HEK293 (cell line): Measurements from ENCODE around the gene LRCH1.
A peak's percentile ranks its signal among the peaks of the same experiment; 100 is the strongest.

ENCODE experiments used
- CTCF ChIA-PET: fragments of 350-600 bp; formaldehyde crosslinking; extraction: SDS; loops from one replicate; lab custom pipeline; 2021; ENCODE audit warnings: antibody characterized with exemption; lab: Yijun Ruan, JAX
- POLR2A ChIA-PET: fragments of 300-600 bp; formaldehyde crosslinking; extraction: SDS; loops from one replicate; lab custom pipeline; 2020; ENCODE audit warnings: antibody characterized with exemption, inconsistent platforms; lab: Yijun Ruan, JAX
- H3K27ac ChIP-seq: fragments of 200-500 bp; sonication (Bioruptor generic); 2 replicates; pipeline ENCODE4 v1.5.1; 2014; ENCODE audit warnings: low read depth, low read length, control low read depth, inconsistent platforms; ENCODE audit errors: extremely low read depth
- H3K36me3 ChIP-seq, 2 experiments: fragments of 200-500 bp in 1 of 2; sonication (Bioruptor generic) in 1 of 2; 1 replicate in 1 of 2; 2 replicates in 1 of 2; pipeline ENCODE4 v1.5.1; 2014 to 2017; ENCODE audit warnings: inconsistent platforms in 2 of 2, low read length in 2 of 2; ENCODE audit not compliant: control insufficient read depth in 2 of 2, insufficient read depth in 1 of 2
- H3K4me1 ChIP-seq: fragments of 200-500 bp; sonication (Bioruptor generic); 2 replicates; pipeline ENCODE4 v1.5.1; 2014; ENCODE audit warnings: mild to moderate bottlenecking, low read length, inconsistent platforms; ENCODE audit not compliant: control insufficient read depth, insufficient read depth
- H3K4me3 ChIP-seq: 2 replicates; pipeline ENCODE4 v1.5.1; 2011; ENCODE audit warnings: low read depth, mild to moderate bottlenecking, control low read depth, low read length, moderate library complexity
- H3K9me3 ChIP-seq: fragments of 200-500 bp; sonication (Bioruptor generic); 2 replicates; pipeline ENCODE4 v1.5.1; 2014; ENCODE audit warnings: low read depth, low read length, inconsistent platforms; ENCODE audit not compliant: control insufficient read depth, insufficient read depth
- BCL11B ChIP-seq: fragments of 450-650 bp; formaldehyde crosslinking; IDR thresholded peaks from 2 replicates; pipeline ENCODE4 v1.5.1; 2016; ENCODE audit warnings: low read depth, missing biosample characterization, missing genetic modification characterization
- FEZF1 ChIP-seq: fragments of 450-650 bp; formaldehyde crosslinking; IDR thresholded peaks from 2 replicates; pipeline ENCODE4 v1.5.1; 2016; ENCODE audit warnings: missing biosample characterization, missing genetic modification characterization
- PRDM10 ChIP-seq: fragments of 450-650 bp; formaldehyde crosslinking; IDR thresholded peaks from 2 replicates; pipeline ENCODE4 v1.5.1; 2016; ENCODE audit warnings: missing biosample characterization, missing genetic modification characterization
- TCF7L2 ChIP-seq: IDR thresholded peaks from 2 replicates; pipeline ENCODE4 v1.6.1; 2011; ENCODE audit warnings: low read depth, mild to moderate bottlenecking, inconsistent platforms, low read length, moderate library complexity, borderline replicate concordance
- WT1 ChIP-seq: fragments of 450-650 bp; formaldehyde crosslinking; IDR thresholded peaks from 2 replicates; pipeline ENCODE4 v1.5.1; 2016; ENCODE audit warnings: missing biosample characterization, missing genetic modification characterization
- ZBTB1 ChIP-seq: fragments of 450-650 bp; formaldehyde crosslinking; IDR thresholded peaks from 2 replicates; pipeline ENCODE4 v1.5.1; 2016; ENCODE audit warnings: missing biosample characterization, missing genetic modification characterization
- ZBTB7A ChIP-seq: fragments of 450-650 bp; formaldehyde crosslinking; IDR thresholded peaks from 2 replicates; pipeline ENCODE4 v1.5.1; 2016; ENCODE audit warnings: low read depth, missing biosample characterization, missing genetic modification characterization
- ZFHX2 ChIP-seq: fragments of 450-650 bp; formaldehyde crosslinking; conservative IDR thresholded peaks from 2 replicates; pipeline ENCODE4 v1.5.1; 2016; ENCODE audit warnings: missing biosample characterization, missing genetic modification characterization
- ZFP3 ChIP-seq: fragments of 450-650 bp; formaldehyde crosslinking; IDR thresholded peaks from 2 replicates; pipeline ENCODE4 v1.5.1; 2016; ENCODE audit warnings: low read depth, missing biosample characterization, missing genetic modification characterization
- ZFP37 ChIP-seq: fragments of 450-650 bp; formaldehyde crosslinking; IDR thresholded peaks from 2 replicates; pipeline ENCODE4 v1.5.1; 2016; ENCODE audit warnings: missing biosample characterization, missing genetic modification characterization
- ZFP41 ChIP-seq: fragments of 450-650 bp; formaldehyde crosslinking; IDR thresholded peaks from 2 replicates; pipeline ENCODE4 v1.5.1; 2016; ENCODE audit warnings: missing biosample characterization, missing genetic modification characterization, borderline replicate concordance
- ZNF140 ChIP-seq: fragments of 450-650 bp; formaldehyde crosslinking; IDR thresholded peaks from 2 replicates; pipeline ENCODE4 v1.5.1; 2016; ENCODE audit warnings: missing biosample characterization, missing genetic modification characterization
- ZNF2 ChIP-seq: fragments of 450-650 bp; formaldehyde crosslinking; IDR thresholded peaks from 2 replicates; pipeline ENCODE4 v1.5.1; 2016; ENCODE audit warnings: missing biosample characterization, missing genetic modification characterization
- ZNF394 ChIP-seq: fragments of 450-650 bp; formaldehyde crosslinking; IDR thresholded peaks from 2 replicates; pipeline ENCODE4 v1.5.1; 2016; ENCODE audit warnings: missing biosample characterization, missing genetic modification characterization, mild to moderate bottlenecking, moderate library complexity, borderline replicate concordance
- ZNF398 ChIP-seq: fragments of 450-650 bp; formaldehyde crosslinking; IDR thresholded peaks from 2 replicates; pipeline ENCODE4 v1.5.1; 2017; ENCODE audit warnings: missing biosample characterization, missing genetic modification characterization
- ZNF473 ChIP-seq: fragments of 450-650 bp; formaldehyde crosslinking; IDR thresholded peaks from 2 replicates; pipeline ENCODE4 v1.5.1; 2017; ENCODE audit warnings: missing biosample characterization, missing genetic modification characterization
- ZNF510 ChIP-seq: fragments of 450-650 bp; formaldehyde crosslinking; IDR thresholded peaks from 2 replicates; pipeline ENCODE4 v1.5.1; 2018; ENCODE audit warnings: mild to moderate bottlenecking, missing genetic modification characterization, missing biosample characterization; ENCODE audit not compliant: insufficient replicate concordance
- ZNF580 ChIP-seq: fragments of 450-650 bp; formaldehyde crosslinking; IDR thresholded peaks from 2 replicates; pipeline ENCODE4 v1.5.1; 2016; ENCODE audit warnings: missing biosample characterization, missing genetic modification characterization
- ZNF626 ChIP-seq: fragments of 450-650 bp; sonication (Bioruptor Pico); formaldehyde crosslinking; IDR thresholded peaks from 2 replicates; pipeline ENCODE4 v1.5.1; 2018; ENCODE audit warnings: missing biosample characterization, missing genetic modification characterization, inconsistent platforms
- ZNF639 ChIP-seq: fragments of 450-650 bp; formaldehyde crosslinking; IDR thresholded peaks from 2 replicates; pipeline ENCODE4 v1.5.1; 2016; ENCODE audit warnings: missing biosample characterization, missing genetic modification characterization
- ZNF701 ChIP-seq: fragments of 450-650 bp; formaldehyde crosslinking; IDR thresholded peaks from 2 replicates; pipeline ENCODE4 v1.5.1; 2016; ENCODE audit warnings: missing biosample characterization, missing genetic modification characterization
- ZNF843 ChIP-seq: fragments of 450-650 bp; formaldehyde crosslinking; IDR thresholded peaks from 2 replicates; pipeline ENCODE4 v1.5.1; 2016; ENCODE audit warnings: missing biosample characterization, missing genetic modification characterization

Gene LRCH1

GRCh38 chr13:46655377-46656180, 102.6 kb downstream of the LRCH1 start (continued):
- TF ChIP-seq ZNF639 (tag by site-specific recombination): no peak
- TF ChIP-seq, all 188 proteins: peak for 6

GRCh38 chr13:46656786-46657185, 103.8 kb downstream of the LRCH1 start:
- Histone ChIP-seq H3K4me3 (no peak overlapping the region), H3K4me1 (peaks cover 4% of the 10 kb centered on the region; the same call in 1 of the 2 replicates), H3K27ac (no peak overlapping the region), H3K9me3 (no peaks in the 10 kb centered on the region), H3K36me3 (no peaks in the 10 kb centered on the region)
- ChIA-PET POLR2A (no interaction called here), CTCF (no interaction called here)
- TF ChIP-seq TCF7L2 (no peak), ZFP41 (tag by site-specific recombination) (no peak), ZNF580 (tag by site-specific recombination) (no peak), BCL11B (tag by site-specific recombination) (no peak), ZBTB7A (tag by site-specific recombination) (no peak), ZNF843 (no peak), ZFP3 (tag by site-specific recombination) (no peak), ZBTB1 (tag by site-specific recombination) (no peak), ZNF626 (no peak), ZNF398 (tag by site-specific recombination) (no peak), ZNF510 (no peak)

- peak; percentile 26; the same call in 1 of the 2 replicates for TF ChIP-seq ZFHX2
- TF ChIP-seq FEZF1 (tag by site-specific recombination): no peak
- no peak for TF ChIP-seq WT1
- CTCF ChIA-PET: no interaction called here
- Histone ChIP-seq H3K4me3 (no peak overlapping the region), H3K36me3 (no peaks in the 10 kb centered on the region), H3K4me1 (peaks cover 6% of the 10 kb centered on the region; the same call in 1 of the 2 replicates), H3K9me3 (no peaks in the 10 kb centered on the region), H3K27ac (no peak overlapping the region)
- POLR2A ChIA-PET: no interaction called here
These were observed 106.6 kb downstream of the LRCH1 start for GRCh38 chr13:46659413-46660065.

- ChIA-PET POLR2A (no interaction called here), CTCF (no interaction called here)
- Histone ChIP-seq H3K4me1 (peaks cover 5% of the 10 kb centered on the region), H3K4me3 (no peak overlapping the region), H3K36me3 (no peaks in the 10 kb centered on the region), H3K27ac (no peak overlapping the region), H3K9me3 (no peaks in the 10 kb centered on the region)
- no peak for TF ChIP-seq ZNF2
- TF ChIP-seq ZNF473 (tag by site-specific recombination): no peak
- TF ChIP-seq PRDM10: no peak
- no peak for TF ChIP-seq ZNF701
- no peak for TF ChIP-seq ZNF394 (tag by site-specific recombination)
- TF ChIP-seq ZNF140: no peak
- no peak for TF ChIP-seq ZFP37 (tag by site-specific recombination)
- no peak for TF ChIP-seq TCF7L2
These were observed 107.4 kb downstream of the LRCH1 start for GRCh38 chr13:46660416-46660815.
